Measurements from ENCODE around the gene ATP9A.

The ATP9A gene

GRCh38 chr20:51597389-51598231 lies 170.6 kb downstream of the ATP9A start:
- no peak for DNase-seq (ENCODE audit: low read depth in 2 of 2)

GRCh38 chr20:51596668-51597388 lies 171.4 kb downstream of the ATP9A start:
- no peak for DNase-seq (ENCODE audit: low read depth in 2 of 2)

GRCh38 chr20:51595744-51596143 lies 172.4 kb downstream of the ATP9A start:
- no peak for DNase-seq (ENCODE audit: low read depth in 2 of 2)

GRCh38 chr20:51595058-51595532 lies 173.1 kb downstream of the ATP9A start:
- DNase-seq (ENCODE audit: low read depth in 2 of 2) = peak; percentile 44 to 61

- DNase-seq (ENCODE audit: low read depth in 2 of 2) = no peak
Measured at GRCh38 chr20:51594236-51595057, 173.7 kb downstream of the ATP9A start.

GRCh38 chr20:51593584-51593983 lies 174.6 kb downstream of the ATP9A start:
- no peak for DNase-seq (ENCODE audit: low read depth in 2 of 2)

GRCh38 chr20:51592564-51592963 lies 175.6 kb downstream of the ATP9A start:
- DNase-seq (ENCODE audit: low read depth in 2 of 2) = no peak

- no peak for DNase-seq (ENCODE audit: low read depth in 2 of 2)
Measured at GRCh38 chr20:51591871-51592270, 176.3 kb downstream of the ATP9A start.

- DNase-seq (ENCODE audit: low read depth in 2 of 2) = no peak
Measured at GRCh38 chr20:51588762-51589161, 179.4 kb downstream of the ATP9A start.

- DNase-seq (ENCODE audit: low read depth in 2 of 2) = no peak
Measured at GRCh38 chr20:51587145-51587544, 181.0 kb downstream of the ATP9A start.

- no peak for DNase-seq (ENCODE audit: low read depth in 2 of 2)
Measured at GRCh38 chr20:51586005-51586440, 182.2 kb downstream of the ATP9A start.

GRCh38 chr20:51585148-51585547 lies 183.0 kb downstream of the ATP9A start:
- DNase-seq (ENCODE audit: low read depth in 2 of 2) = no peak

- DNase-seq (ENCODE audit: low read depth in 2 of 2) = no peak
Measured at GRCh38 chr20:51584737-51585136, 183.5 kb downstream of the ATP9A start.

- DNase-seq (ENCODE audit: low read depth in 2 of 2) = no peak
Measured at GRCh38 chr20:51584116-51584515, 184.1 kb downstream of the ATP9A start.

GRCh38 chr20:51583499-51583898 lies 184.7 kb downstream of the ATP9A start:
- DNase-seq (ENCODE audit: low read depth in 2 of 2) = no peak

- no peak for DNase-seq (ENCODE audit: low read depth in 2 of 2)
Measured at GRCh38 chr20:51583073-51583472, 185.1 kb downstream of the ATP9A start.

- DNase-seq (ENCODE audit: low read depth in 2 of 2) = no peak
Measured at GRCh38 chr20:51581571-51581970, 186.6 kb downstream of the ATP9A start.

- DNase-seq (ENCODE audit: low read depth in 2 of 2) = no peak
Measured at GRCh38 chr20:51579137-51579536, 189.1 kb downstream of the ATP9A start.

GRCh38 chr20:51578145-51578459 lies 190.1 kb downstream of the ATP9A start:
- DNase-seq (ENCODE audit: low read depth in 2 of 2) = no peak

- no peak for DNase-seq (ENCODE audit: low read depth in 2 of 2)
Measured at GRCh38 chr20:51577432-51578144, 190.6 kb downstream of the ATP9A start.

- no peak for DNase-seq (ENCODE audit: low read depth in 2 of 2)
Measured at GRCh38 chr20:51575486-51575885, 192.7 kb downstream of the ATP9A start.
